ENCODE data around the gene PIK3R3.

Gene PIK3R3

DNA sequence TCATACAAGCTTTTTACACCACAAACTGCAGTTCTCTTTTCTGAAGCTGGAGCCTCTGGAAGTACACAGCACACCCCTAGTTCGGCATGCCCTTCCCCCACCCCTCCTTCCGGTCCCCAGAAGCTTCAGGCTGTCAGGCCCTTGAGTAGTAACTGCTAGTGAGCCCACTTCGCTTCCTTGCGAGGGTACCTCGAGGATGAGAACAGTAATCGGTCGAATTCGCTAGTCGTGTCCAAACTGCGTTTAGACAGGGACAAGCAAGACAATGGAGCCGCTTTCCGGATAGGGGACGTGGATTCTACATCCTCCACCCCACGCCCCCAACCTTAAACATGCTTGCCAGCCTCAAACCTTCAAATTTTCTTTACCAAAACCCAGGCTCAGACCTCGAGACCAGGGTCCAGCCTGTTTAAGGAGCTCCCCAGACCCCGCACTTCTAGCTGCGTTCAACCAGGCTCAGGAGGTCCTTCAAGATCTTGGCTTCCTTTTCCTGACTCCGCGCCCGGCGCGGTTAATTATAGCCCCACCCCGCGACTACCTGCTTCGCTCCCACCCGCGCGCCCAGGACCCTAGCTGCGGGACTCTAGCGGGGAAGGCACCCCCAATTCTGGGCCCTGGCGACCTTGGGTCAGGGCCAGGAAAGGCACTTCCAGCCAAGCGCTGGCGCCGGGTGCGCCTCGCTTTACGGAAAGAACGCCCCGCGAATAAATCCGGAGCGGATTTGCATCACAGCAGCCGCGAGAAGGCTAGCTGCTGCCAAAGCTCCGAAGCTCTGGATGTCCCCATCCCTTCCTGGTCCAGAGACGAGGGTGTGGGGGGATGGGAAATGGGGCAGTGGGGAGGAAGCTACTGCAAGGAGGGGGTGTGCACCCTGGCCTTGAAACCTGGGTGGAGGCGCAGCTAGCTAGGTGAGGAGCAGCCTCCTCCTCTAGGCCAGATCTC is 34.4 kb upstream of the PIK3R3 start:
- H3K4me3 Mint-ChIP-seq, result peak overlapping the region; percentile 84
- H3K36me3 Mint-ChIP-seq, result no peaks in the 10 kb centered on the region
- ATAC-seq (peak; percentile 65), DNase-seq (ENCODE audit: low spot score in 2 of 2) (peak; percentile 26 to 69)
- H3K27ac Mint-ChIP-seq, result peak overlapping the region; percentile 97
- H3K4me1 Mint-ChIP-seq, result peaks cover 17% of the 10 kb centered on the region
- H3K9me3 Mint-ChIP-seq, result no peaks in the 10 kb centered on the region

DNA sequence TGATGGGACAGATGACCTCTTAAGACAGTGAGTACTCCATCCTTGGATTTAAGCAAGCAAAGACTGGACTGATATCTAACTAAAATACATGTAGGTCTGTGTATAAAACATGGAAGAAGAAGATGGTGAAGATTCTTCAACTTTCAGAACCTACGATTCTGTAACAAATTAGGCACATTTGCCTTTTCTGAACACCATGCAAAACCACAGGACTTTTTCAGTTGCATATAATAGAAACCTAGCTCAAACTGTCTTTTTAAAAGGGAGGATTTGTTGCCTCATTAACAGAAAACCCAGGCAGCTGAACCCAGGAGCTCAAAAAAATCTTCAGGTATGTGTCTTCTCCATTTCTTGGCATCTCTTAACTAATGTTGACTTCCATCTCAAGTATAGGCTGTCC is 27.8 kb upstream of the PIK3R3 start:
- ATAC-seq (no peak), DNase-seq (ENCODE audit: low spot score in 2 of 2) (no peak)
- Mint-ChIP-seq H3K4me1 (no peaks in the 10 kb centered on the region), H3K4me3 (no peak overlapping the region), H3K36me3 (no peaks in the 10 kb centered on the region), H3K27ac (no peak overlapping the region), H3K9me3 (no peaks in the 10 kb centered on the region)

DNA sequence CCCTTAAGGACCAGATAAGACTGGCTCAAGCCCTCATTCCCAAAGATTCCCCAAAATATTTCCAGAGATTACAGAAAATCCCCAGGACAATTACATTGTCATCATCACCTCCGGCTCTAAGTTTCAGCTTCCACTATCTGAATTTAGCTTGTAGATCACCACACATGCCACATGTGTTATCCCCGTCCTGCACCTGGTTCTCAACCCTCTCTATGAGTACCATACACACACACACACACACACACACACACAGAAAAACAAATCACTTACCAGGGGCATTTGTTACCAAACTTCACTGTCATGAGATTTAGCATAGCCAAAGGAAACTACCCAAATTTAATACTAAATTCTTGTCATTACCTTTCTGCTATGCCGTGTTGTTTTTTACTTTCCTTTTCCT is 27.1 kb upstream of the PIK3R3 start:
- no peak for DNase-seq (ENCODE audit: low spot score in 2 of 2)
- Mint-ChIP-seq H3K36me3 (no peaks in the 10 kb centered on the region), H3K27ac (no peak overlapping the region), H3K9me3 (no peaks in the 10 kb centered on the region), H3K4me3 (no peak overlapping the region), H3K4me1 (no peaks in the 10 kb centered on the region)
- ATAC-seq, result no peak

DNA sequence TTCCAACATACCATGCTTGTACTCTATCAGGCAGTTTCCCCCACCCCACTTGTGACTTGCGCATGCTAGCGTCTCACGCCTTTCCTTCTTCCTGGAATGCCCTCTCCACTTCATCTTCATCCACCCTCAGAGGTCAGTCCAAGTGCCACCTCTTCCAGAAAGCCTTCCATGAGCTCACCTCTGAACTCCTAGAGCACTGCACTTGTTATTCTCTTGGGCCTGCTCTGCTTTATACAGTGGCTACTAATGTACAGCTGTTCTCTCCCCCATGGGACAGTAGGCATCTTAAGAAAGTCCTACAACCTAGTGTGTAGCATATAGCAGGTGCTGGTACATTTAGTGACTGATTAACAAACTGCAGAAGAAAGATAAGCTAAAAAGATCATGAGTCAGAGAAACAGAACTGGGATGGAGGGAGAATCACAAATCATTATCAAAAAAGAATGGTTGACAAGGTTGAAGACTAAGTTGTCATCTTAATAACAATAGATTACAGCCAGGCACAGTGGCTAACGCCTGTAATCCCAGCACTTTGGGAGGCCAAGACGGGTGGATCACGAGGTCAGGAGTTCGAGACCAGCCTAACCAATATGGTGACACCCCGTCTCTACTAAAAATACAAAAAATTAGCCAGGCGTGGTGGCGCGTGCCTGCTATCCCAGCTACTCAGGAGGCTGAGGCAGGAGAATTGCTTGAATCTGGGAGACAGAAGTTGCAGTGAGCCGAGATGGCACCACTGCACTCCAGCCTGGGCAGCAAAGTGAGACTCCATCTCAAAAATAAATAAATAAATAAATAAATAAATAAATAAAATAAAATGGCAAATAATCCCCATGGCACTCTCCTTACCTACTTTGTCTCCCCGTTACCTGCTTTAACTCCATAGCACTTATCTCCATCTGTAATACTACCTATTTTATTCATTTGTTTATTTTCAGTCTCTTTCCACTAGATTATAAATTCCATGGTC is 26.2 kb upstream of the PIK3R3 start:
- H3K4me1 Mint-ChIP-seq, result no peaks in the 10 kb centered on the region
- ATAC-seq (no peak), DNase-seq (ENCODE audit: low spot score in 2 of 2) (no peak)
- no peak overlapping the region for H3K27ac Mint-ChIP-seq
- H3K36me3 Mint-ChIP-seq, result no peaks in the 10 kb centered on the region
- no peak overlapping the region for H3K4me3 Mint-ChIP-seq
- H3K9me3 Mint-ChIP-seq, result no peaks in the 10 kb centered on the region

DNA sequence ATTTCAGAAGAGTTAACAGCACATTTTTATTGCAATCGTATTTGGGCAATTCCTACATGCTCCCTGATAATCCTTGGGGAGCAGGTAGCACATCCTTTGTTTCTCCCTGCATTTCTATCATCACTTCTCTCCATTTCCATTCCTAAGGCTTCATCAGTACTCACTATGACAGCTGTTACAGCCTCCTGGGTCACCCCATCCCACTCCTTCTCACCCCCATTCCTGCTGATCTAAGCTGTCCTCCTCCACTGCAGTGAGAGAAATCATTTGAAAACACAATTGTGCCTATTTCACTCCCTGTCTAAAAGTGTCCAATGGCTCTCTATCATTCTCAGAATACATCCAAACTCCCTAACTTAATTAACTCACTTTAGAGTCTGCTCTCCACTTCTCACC is 25.5 kb upstream of the PIK3R3 start:
- H3K4me3 Mint-ChIP-seq, result no peak overlapping the region
- no peak for ATAC-seq

DNA sequence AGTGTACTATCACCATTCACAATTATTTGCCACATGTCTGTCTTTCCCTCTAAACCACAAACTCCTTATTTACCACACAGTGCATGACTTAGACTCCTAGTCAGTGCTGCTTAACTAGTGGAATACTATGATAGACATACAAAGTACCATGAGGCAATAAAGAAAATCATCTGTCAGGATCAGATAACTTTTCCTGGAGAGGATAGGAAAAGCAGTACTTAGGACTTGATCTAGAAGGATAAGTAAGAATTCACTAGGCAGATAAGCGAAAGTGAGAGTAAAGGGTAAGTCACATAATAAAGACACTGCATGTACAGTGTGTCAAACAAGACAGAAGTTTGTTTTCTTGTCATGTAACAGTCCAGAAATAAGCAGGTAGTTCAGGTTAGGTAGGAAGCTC is 21.3 kb upstream of the PIK3R3 start:
- no peak overlapping the region for H3K27ac Mint-ChIP-seq
- no peaks in the 10 kb centered on the region for H3K9me3 Mint-ChIP-seq
- H3K4me3 Mint-ChIP-seq, result no peak overlapping the region
- no peak for DNase-seq (ENCODE audit: low spot score in 2 of 2)
- H3K36me3 Mint-ChIP-seq, result no peaks in the 10 kb centered on the region
- ATAC-seq, result no peak
- H3K4me1 Mint-ChIP-seq, result no peaks in the 10 kb centered on the region

More for the DNA sequence above, 25.5 kb upstream of the PIK3R3 start:
- H3K9me3 Mint-ChIP-seq, result no peaks in the 10 kb centered on the region
- H3K4me1 Mint-ChIP-seq, result no peaks in the 10 kb centered on the region
- no peaks in the 10 kb centered on the region for H3K36me3 Mint-ChIP-seq
- DNase-seq (ENCODE audit: low spot score in 2 of 2), result no peak
- no peak overlapping the region for H3K27ac Mint-ChIP-seq

DNA sequence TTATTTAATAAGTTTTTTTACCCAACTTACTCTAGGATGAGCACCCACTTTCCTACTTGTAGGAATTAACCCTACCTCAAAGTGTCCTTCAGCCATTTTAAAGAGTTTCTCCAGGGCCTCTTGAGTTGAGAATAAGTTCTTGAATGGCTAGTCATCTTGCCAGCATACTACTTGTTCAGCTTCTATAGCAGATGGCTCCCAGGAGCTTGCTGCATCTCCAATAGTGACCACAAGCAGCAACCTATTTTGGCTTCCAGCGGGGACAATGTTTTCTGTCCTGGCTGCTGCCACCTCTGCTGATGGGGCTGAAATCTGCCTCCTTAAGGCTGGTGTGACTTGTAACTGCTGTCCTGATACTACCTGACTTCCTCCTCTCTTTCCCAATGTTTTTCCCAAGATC is 20.8 kb upstream of the PIK3R3 start:
- Mint-ChIP-seq H3K9me3 (no peaks in the 10 kb centered on the region), H3K4me1 (no peaks in the 10 kb centered on the region), H3K36me3 (no peaks in the 10 kb centered on the region), H3K4me3 (no peak overlapping the region), H3K27ac (no peak overlapping the region)
- DNase-seq (ENCODE audit: low spot score in 2 of 2) (no peak), ATAC-seq (no peak)

DNA sequence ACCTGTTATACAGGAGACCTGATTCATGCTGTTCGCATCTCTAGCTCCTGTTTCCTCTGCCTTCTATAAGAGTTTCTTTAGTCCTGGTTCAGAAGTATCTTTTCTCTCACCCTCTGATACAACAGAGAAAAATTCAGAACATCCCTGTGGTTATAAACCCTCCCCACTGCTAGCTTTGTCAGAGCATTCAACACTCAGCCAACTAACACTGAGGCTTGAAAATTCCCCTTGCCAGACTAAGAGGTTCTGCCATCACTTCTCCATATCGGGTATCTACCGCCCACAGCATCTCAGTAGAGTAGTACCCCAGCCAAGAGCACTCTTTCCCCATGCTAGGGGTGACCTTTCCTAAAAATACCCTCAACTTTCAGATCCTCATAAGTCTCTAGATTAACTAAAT is 19.6 kb upstream of the PIK3R3 start:
- Mint-ChIP-seq H3K36me3 (no peaks in the 10 kb centered on the region), H3K9me3 (no peaks in the 10 kb centered on the region), H3K4me1 (no peaks in the 10 kb centered on the region), H3K27ac (no peak overlapping the region), H3K4me3 (no peak overlapping the region)
- no peak for ATAC-seq
- no peak for DNase-seq (ENCODE audit: low spot score in 2 of 2)

DNA sequence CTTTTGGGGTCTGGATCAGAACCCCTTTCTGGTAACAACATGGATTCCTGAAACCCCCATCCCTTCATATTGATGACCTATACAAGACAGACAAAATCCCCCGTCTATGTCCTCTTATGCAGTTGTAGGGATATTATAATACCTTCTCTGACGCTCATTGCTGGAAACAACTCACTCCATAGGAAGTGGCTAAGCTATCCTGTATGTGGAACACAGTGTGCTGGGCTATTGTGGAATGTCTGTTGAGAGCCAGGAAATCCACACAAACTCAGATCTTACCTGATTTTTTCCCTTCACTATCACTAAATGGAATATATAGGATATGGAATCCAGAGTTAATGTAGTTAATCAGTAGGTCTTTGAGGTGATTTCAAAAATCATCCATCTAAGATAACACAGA is 17.7 kb upstream of the PIK3R3 start:
- H3K27ac Mint-ChIP-seq, result no peak overlapping the region
- H3K4me3 Mint-ChIP-seq, result no peak overlapping the region
- no peaks in the 10 kb centered on the region for H3K4me1 Mint-ChIP-seq
- DNase-seq (ENCODE audit: low spot score in 2 of 2), result no peak
- H3K36me3 Mint-ChIP-seq, result no peaks in the 10 kb centered on the region
- H3K9me3 Mint-ChIP-seq, result no peaks in the 10 kb centered on the region
- ATAC-seq, result no peak

DNA sequence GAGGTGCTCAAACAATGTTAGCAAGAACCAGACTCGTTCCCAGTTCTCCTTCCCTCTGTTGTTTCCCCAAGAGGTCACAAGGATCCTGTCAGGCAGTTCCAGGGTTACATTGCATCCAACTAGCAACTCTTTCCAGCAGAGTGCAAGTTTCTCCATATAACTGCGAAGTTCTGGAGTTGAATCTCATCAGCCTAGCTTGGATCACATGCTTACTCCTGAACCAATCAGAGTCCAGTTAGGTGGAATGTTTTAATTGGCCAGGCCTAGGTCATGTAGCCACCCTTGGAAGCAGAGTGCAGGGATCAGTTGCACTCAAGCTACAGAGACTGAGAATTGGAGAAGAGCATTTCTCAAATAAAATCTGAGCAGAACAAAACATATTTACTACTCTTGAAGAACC is 15.9 kb upstream of the PIK3R3 start:
- DNase-seq (ENCODE audit: low spot score in 2 of 2) (no peak), ATAC-seq (no peak)
- H3K4me1 Mint-ChIP-seq, result no peaks in the 10 kb centered on the region
- no peaks in the 10 kb centered on the region for H3K36me3 Mint-ChIP-seq
- H3K4me3 Mint-ChIP-seq, result no peak overlapping the region
- H3K9me3 Mint-ChIP-seq, result no peaks in the 10 kb centered on the region
- no peak overlapping the region for H3K27ac Mint-ChIP-seq

DNA sequence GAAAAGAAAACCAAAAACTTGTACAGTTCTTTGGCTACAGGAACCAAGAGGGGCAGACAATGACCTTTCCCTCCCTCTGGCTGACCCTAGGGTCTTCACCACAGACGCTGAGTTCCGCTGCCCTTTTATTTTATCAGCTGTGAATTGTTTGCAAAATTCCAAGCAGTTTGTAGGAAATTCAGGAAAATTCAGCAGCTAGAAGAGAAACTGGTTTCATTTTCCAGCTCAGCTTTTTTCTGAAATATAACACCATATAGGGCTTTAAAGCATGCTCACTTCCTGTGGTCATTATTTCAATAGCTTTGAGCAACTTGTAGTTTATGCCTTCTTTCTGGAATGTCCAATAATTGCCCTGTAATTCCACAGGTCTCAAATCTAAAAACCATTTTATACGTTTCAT is 5.5 kb upstream of the PIK3R3 start:
- no peak overlapping the region for H3K4me3 Mint-ChIP-seq
- no peak overlapping the region for H3K27ac Mint-ChIP-seq
- DNase-seq (ENCODE audit: low spot score in 2 of 2), result no peak
- H3K36me3 Mint-ChIP-seq, result peaks cover 3% of the 10 kb centered on the region
- no peaks in the 10 kb centered on the region for H3K9me3 Mint-ChIP-seq
- ATAC-seq, result no peak
- peaks cover 12% of the 10 kb centered on the region for H3K4me1 Mint-ChIP-seq

DNA sequence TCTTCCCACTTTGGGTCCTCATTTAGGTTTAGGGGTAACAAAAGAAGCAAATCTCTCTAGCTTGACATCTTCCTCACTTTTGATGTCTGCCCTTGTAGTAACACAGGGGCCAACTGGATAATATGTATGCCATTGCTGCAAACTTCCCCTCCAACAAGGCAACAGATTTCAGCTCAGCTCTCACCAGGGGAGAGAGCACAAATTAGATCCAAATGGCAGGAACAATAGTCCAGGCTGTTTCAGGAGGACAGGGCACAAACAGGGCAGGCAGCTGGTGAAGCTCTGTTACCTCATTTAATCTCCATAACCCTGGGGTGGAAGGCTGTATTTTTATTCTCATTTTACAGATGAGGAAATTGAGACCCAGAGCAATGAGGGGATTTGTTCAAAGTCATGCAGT is 4.3 kb upstream of the PIK3R3 start:
- H3K4me1 Mint-ChIP-seq, result peaks cover 24% of the 10 kb centered on the region
- no peak overlapping the region for H3K27ac Mint-ChIP-seq

DNA sequence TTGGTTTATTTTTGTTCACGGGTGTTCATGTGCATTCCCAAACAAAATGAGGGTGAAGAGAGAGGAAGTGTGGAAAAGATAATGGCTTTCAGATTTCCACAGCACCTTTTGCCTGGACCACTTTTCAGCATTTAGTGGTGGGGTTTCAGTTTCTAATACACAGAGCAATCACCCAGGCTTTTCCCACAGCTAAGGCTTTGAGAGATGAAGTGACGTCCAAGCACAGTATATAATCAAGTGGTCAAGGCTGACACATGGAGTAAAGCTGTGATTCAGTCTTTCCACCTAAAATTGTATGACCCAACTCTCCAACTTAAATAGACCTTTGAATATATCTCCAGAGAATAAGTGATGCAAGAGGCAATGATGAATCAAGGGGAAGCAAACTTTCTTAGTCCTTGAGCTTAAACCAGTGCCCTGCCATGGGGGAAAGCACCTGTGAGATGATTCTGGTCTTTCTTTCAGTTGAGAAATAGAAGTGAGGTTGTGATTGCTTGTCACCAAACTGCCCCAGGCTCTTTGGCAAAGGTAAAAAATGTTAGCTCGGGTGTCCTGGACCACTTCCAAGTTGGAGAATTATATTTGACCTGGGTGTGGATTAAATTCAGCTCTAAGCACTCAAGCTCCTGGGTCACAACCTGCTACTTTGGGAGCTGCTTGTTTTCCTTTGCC is 2.4 kb upstream of the PIK3R3 start:
- no peak overlapping the region for H3K27ac Mint-ChIP-seq
- no peak for DNase-seq (ENCODE audit: low spot score in 2 of 2)
- H3K4me3 Mint-ChIP-seq, result no peak overlapping the region
- no peak for ATAC-seq
- peaks cover 30% of the 10 kb centered on the region for H3K4me1 Mint-ChIP-seq
- no peaks in the 10 kb centered on the region for H3K9me3 Mint-ChIP-seq
- peaks cover 6% of the 10 kb centered on the region for H3K36me3 Mint-ChIP-seq

More for the DNA sequence above, 4.3 kb upstream of the PIK3R3 start:
- ATAC-seq (no peak), DNase-seq (ENCODE audit: low spot score in 2 of 2) (no peak)
- H3K4me3 Mint-ChIP-seq, result no peak overlapping the region
- peaks cover 6% of the 10 kb centered on the region for H3K36me3 Mint-ChIP-seq
- H3K9me3 Mint-ChIP-seq, result no peaks in the 10 kb centered on the region

DNA sequence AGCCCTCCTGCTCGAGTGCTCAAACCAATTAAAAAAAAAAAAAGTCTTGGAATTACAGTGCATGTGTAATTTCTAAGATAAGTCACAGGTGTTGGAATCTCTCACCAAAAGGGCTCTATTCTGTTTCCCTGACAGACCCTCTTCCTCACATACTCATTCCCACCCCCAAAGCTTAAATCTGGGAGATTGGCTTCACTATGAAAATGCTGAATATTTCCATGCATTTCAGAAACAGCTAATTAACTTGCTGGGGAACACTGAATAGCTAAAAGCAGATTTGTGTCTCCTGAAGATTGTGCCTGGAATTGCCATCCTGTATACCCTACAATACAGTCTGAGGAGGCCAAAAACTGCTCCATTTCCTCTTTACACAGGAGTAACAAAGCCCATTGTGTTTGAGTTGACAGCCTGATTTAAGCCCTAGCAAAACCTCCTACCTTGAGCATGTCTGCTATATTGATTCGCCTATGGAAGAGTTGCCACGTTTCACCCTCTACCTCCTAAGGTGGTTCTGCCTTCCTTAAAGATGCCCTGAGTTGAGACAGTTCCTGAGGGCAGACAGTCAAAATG is 1.4 kb upstream of the PIK3R3 start:
- H3K27ac Mint-ChIP-seq, result peak overlapping the region; percentile 100
- no peaks in the 10 kb centered on the region for H3K9me3 Mint-ChIP-seq
- DNase-seq (ENCODE audit: low spot score in 2 of 2) (no peak), ATAC-seq (no peak)
- H3K4me3 Mint-ChIP-seq, result peak overlapping the region; percentile 99
- peaks cover 6% of the 10 kb centered on the region for H3K36me3 Mint-ChIP-seq
- peaks cover 30% of the 10 kb centered on the region for H3K4me1 Mint-ChIP-seq

DNA sequence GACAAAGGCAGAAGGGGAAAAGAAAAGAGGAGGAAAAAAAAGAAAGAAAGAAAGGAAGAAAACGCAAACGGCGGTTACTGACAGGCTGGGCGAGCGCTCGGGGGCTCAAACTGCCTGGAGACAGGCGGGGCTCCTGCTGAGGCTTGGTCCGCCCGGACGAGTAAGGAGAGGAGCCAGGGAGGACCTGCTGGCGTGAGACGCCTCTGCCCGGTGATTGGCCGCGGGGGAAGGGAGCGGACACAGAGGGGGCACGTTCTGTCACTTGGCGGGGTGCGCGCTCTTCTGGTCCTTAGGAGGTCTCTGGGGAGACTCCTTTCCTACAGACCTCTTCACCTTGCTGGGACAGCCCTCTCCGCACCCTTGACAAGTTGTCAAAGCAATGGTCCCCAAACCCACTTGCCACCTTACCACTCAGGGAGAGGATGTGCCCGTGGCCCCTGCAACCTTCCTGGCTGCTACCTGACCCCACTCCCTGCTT is 791 bp upstream of the PIK3R3 start:
- DNase-seq (ENCODE audit: low spot score in 2 of 2), result no peak
- Mint-ChIP-seq H3K27ac (peak overlapping the region; percentile 100), H3K9me3 (no peaks in the 10 kb centered on the region), H3K36me3 (peaks cover 6% of the 10 kb centered on the region), H3K4me3 (peak overlapping the region; percentile 99), H3K4me1 (peaks cover 30% of the 10 kb centered on the region)
- peak; percentile 67 for ATAC-seq

Data from stimulated activated effector memory CD8-positive, alpha-beta T cell treated with anti-CD3 and anti-CD28 coated beads, Interleukin-12 subunit alpha, Interleukin-12 subunit beta, amount 100 ng/mL, for 72 hours (primary cell).